Measurements from ENCODE around the gene CCDC70. TPM values are rescaled to one million over a fixed set of nuclear protein-coding genes. Genes with fewer than 3 reads are reported as not detected.

Gene CCDC70
- total and polyA plus RNA-seq, 2 of the 8 experiments (the other 6 are each of a cell fraction or from before 2014, with no cell fraction given), result not detected

Other genes starting within 250 kb of the CCDC70 start
- gene DHRS12, start 57.8 kb upstream of the CCDC70 start, total RNA-seq (2021; fragmentation: NEBNext Ultra II Directional; extraction: Animal tissue kit (Norgen Biotek cat#: 25700)), result 6.0 and 8.7 TPM in 2 replicates
- 8.7 and 10.3 TPM in 2 replicates for gene DHRS12, start 57.8 kb upstream of the CCDC70 start, polyA plus RNA-seq (2011; rRNA removed)
- gene TMEM272, start 16.8 kb upstream of the CCDC70 start, total RNA-seq (2021; fragmentation: NEBNext Ultra II Directional; extraction: Animal tissue kit (Norgen Biotek cat#: 25700)), result not detected in 2 replicates
- 0.05 and 0.06 TPM in 2 replicates for gene TMEM272, start 16.8 kb upstream of the CCDC70 start, polyA plus RNA-seq (2011; rRNA removed)
- 9.2 and 10.8 TPM in 2 replicates for gene ATP7B, start 149.5 kb downstream of the CCDC70 start, total RNA-seq (2021; fragmentation: NEBNext Ultra II Directional; extraction: Animal tissue kit (Norgen Biotek cat#: 25700))
- 4.1 and 4.4 TPM in 2 replicates for gene ATP7B, start 149.5 kb downstream of the CCDC70 start, polyA plus RNA-seq (2011; rRNA removed)
- 36.2 and 39.9 TPM in 2 replicates for gene ALG11, start 150.4 kb downstream of the CCDC70 start, total RNA-seq (2021; fragmentation: NEBNext Ultra II Directional; extraction: Animal tissue kit (Norgen Biotek cat#: 25700))
- gene ALG11, start 150.4 kb downstream of the CCDC70 start, polyA plus RNA-seq (2011; rRNA removed), result 4.5 and 5.2 TPM in 2 replicates
- 22.7 and 23.0 TPM in 2 replicates for gene UTP14C, start 162.7 kb downstream of the CCDC70 start, total RNA-seq (2021; fragmentation: NEBNext Ultra II Directional; extraction: Animal tissue kit (Norgen Biotek cat#: 25700))
- 4.0 and 6.8 TPM in 2 replicates for gene UTP14C, start 162.7 kb downstream of the CCDC70 start, polyA plus RNA-seq (2011; rRNA removed)

Data from H1 (cell line).